ENCODE measurements around the gene CBX1. TPM values are rescaled to one million over a fixed set of nuclear protein-coding genes. Genes with fewer than 3 reads are reported as not detected.

CBX1 gene
- total RNA-seq, 6 donors from 2014 or later, result 12.6 to 38.8 (median 28.0) TPM

DNA sequence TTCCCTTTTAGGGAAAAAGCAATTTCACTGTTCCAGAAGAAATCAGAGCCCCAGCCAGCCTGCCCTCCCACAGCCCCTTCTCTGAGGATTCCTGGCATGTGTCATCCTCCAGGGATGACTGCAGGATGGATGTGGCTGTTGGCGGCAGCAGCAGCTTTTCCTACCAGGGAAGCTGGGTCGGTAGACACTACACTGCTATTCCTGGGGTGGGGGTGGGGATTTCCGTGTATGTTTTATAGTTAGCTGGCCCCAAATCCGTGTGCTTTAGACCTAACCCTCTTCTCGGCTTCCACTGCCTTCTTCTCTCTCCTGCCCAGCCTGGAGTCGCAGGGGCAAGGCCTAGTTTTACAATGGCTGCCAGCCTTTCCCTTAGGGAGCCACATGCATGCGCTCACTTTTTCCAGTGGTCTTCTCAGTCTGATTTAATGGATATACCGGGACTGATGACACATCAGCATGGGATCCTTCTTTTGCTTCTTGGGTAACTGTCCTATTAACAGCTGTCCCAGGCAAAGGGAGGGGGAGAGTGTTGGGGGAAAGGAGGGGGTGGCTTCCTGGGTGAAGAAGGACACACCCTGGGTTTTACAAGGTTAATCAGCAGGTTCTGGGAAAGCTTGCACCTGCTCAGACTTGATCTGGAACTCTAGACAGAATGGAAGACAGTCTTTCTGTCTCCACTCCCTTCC, 55.8 kb downstream of the CBX1 start:
- Histone ChIP-seq H3K27me3 (no peaks in the 10 kb centered on the region), H3K27ac (no peak overlapping the region), H3K36me3 (no peaks in the 10 kb centered on the region), H3K4me1 (peaks cover 17 to 30% (median 22%) of the 10 kb centered on the region in 4 donors), H3K4me3 (no peak overlapping the region), H3K9me3 (no peaks in the 10 kb centered on the region)
- DNase-seq (no peak), ATAC-seq (ENCODE audit: low FRiP score in 2 of 2) (no peak)
- TF ChIP-seq EP300 (IDR thresholded peaks at IDR 0.05) (no peak), POLR2AphosphoS5 (IDR thresholded peaks at IDR 0.05) (no peak), POLR2A (IDR thresholded peaks at IDR 0.05) (no peak)
- TF ChIP-seq, protein P1, sequence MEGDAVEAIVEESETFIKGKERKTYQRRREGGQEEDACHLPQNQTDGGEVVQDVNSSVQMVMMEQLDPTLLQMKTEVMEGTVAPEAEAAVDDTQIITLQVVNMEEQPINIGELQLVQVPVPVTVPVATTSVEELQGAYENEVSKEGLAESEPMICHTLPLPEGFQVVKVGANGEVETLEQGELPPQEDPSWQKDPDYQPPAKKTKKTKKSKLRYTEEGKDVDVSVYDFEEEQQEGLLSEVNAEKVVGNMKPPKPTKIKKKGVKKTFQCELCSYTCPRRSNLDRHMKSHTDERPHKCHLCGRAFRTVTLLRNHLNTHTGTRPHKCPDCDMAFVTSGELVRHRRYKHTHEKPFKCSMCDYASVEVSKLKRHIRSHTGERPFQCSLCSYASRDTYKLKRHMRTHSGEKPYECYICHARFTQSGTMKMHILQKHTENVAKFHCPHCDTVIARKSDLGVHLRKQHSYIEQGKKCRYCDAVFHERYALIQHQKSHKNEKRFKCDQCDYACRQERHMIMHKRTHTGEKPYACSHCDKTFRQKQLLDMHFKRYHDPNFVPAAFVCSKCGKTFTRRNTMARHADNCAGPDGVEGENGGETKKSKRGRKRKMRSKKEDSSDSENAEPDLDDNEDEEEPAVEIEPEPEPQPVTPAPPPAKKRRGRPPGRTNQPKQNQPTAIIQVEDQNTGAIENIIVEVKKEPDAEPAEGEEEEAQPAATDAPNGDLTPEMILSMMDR (IDR thresholded peaks at IDR 0.05), result no peak
- 67 to 89% methylated on average over 4 to 8 of the region's 8 CpGs for WGBS, 2 donors

DNA sequence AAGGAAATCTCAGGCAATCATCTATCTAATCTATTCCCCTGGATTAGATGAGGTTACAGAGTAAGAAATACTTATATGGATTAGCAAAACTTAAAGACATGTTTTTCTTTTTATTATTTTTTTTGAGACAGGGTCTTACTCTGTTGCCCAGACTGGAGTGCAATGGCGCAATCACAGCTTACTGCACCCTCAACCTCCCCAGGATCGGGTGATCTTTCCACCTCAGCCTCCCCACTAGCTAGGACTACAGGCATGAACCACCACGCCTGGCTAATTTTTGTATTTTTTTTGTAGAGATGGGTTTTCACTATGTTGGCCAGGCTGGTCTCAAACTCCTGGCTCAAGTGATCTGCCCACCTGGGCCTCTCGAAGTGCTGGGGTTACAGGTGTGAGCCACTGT, 56.4 kb downstream of the CBX1 start:
- no peak for ATAC-seq (ENCODE audit: low FRiP score in 2 of 2)
- Histone ChIP-seq H3K4me3 (no peak overlapping the region), H3K36me3 (no peaks in the 10 kb centered on the region), H3K4me1 (peaks cover 11 to 24% (median 16%) of the 10 kb centered on the region in 4 donors), H3K9me3 (no peaks in the 10 kb centered on the region), H3K27me3 (no peaks in the 10 kb centered on the region), H3K27ac (no peak overlapping the region)
- DNase-seq, result no peak
- TF ChIP-seq POLR2AphosphoS5 (IDR thresholded peaks at IDR 0.05) (no peak), EP300 (IDR thresholded peaks at IDR 0.05) (no peak), POLR2A (IDR thresholded peaks at IDR 0.05) (no peak)
- TF ChIP-seq, protein P1 (IDR thresholded peaks at IDR 0.05), result no peak
- 96% methylated on average over 4 of the region's 4 CpGs for WGBS, 2 donors

DNA sequence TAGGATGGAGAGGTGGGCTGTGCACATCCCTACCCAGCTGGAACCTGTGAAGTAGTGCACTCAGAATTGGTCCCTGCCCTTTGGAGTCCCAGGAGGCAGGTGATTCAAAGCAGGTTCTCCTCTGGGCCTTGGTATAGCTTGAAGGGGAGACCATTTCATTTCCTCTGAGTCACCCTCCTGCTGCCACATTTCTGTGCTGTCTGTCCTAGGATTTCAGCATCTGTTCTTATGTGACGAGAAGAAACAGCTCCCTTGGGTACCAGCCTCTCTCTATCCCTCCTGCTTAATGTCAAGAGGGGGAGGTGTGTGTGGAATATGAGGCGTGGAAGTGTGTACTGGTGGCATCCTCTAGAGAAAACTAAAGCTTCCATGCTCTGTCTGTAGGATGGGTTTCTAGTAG, 58.1 kb downstream of the CBX1 start:
- Histone ChIP-seq H3K4me3 (no peak overlapping the region), H3K27ac (no peak overlapping the region), H3K36me3 (no peaks in the 10 kb centered on the region), H3K27me3 (peaks cover 0 to under 1% (median 0%) of the 10 kb centered on the region in 4 donors), H3K4me1 (peaks cover 4 to 15% (median 10%) of the 10 kb centered on the region in 4 donors), H3K9me3 (no peaks in the 10 kb centered on the region)
- TF ChIP-seq POLR2A (IDR thresholded peaks at IDR 0.05) (no peak), POLR2AphosphoS5 (IDR thresholded peaks at IDR 0.05) (no peak), EP300 (IDR thresholded peaks at IDR 0.05) (no peak)
- TF ChIP-seq, protein P1 (IDR thresholded peaks at IDR 0.05), result no peak
- WGBS, 2 donors, result 84 to 92% methylated on average over 2 of the region's 2 CpGs
- ATAC-seq (ENCODE audit: low FRiP score in 2 of 2) (no peak), DNase-seq (no peak)

DNA sequence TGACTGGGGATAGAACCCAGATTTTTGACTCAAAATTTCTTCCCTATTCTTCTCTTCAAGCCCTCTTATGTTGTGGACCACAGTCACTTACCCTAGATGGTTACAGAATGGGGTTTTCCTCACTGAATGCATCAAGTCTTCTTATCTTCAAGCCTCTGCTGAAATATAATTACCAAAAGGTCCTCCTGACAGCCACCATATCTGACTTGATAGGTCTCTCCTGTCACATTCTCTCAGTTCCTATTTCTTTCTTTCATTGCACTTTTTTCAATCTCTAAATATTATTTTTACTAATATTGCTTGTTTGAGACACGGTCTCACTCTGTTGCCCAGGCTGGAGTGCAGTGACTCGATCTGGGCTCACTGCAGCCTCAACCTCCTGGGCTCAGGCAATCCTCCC, 62.6 kb downstream of the CBX1 start:
- Histone ChIP-seq H3K4me3 (no peak overlapping the region), H3K36me3 (no peaks in the 10 kb centered on the region), H3K9me3 (no peaks in the 10 kb centered on the region), H3K4me1 (peaks cover 3 to 12% (median 8%) of the 10 kb centered on the region in 4 donors), H3K27ac (no peak overlapping the region), H3K27me3 (peaks cover 0 to 3% (median 0%) of the 10 kb centered on the region in 4 donors)
- TF ChIP-seq POLR2AphosphoS5 (IDR thresholded peaks at IDR 0.05), result no peak
- TF ChIP-seq, protein P1 (IDR thresholded peaks at IDR 0.05), result no peak
- TF ChIP-seq POLR2A (IDR thresholded peaks at IDR 0.05), result no peak
- TF ChIP-seq EP300 (IDR thresholded peaks at IDR 0.05), result no peak
- WGBS, 2 donors, result 84 to 95% methylated on average over 2 of the region's 2 CpGs
- no peak for DNase-seq
- no peak for ATAC-seq (ENCODE audit: low FRiP score in 2 of 2)

All from upper lobe of left lung (tissue), 6 donors.